IMR-90 (cell line): Measurements from ENCODE around the gene LIMS2. TPM values are rescaled to one million over a fixed set of nuclear protein-coding genes. Genes with fewer than 3 reads are reported as not detected.

ENCODE experiments used
- ATAC-seq: fragments of 200-7000 bp; cut with Tn5 transposase; 2 replicates; pipeline ENCODE4 v1.9.1; 2020; ENCODE audit warnings: low read depth, mild to moderate bottlenecking, moderate library complexity
- BruUV-seq: library from RNA; stranded (reverse); fragments of 400-500 nt; replicated peaks from 2 replicates; lab custom pipeline; 2021; lab: Mats Ljungman, UMichigan
- CTCF ChIA-PET: fragments of 300-600 bp; formaldehyde crosslinking; extraction: SDS; loops from one replicate; lab custom pipeline; 2021; ENCODE audit warnings: antibody characterized with exemption; lab: Yijun Ruan, JAX
- POLR2A ChIA-PET: fragments of 300-600 bp; sonication (Branson Sonifier 250); formaldehyde crosslinking; loops from one replicate; lab custom pipeline; 2022; ENCODE audit warnings: antibody characterized with exemption; ENCODE audit not compliant: unreplicated experiment; lab: Charles Lee
- DNase-seq: peaks from one replicate; pipeline ENCODE4 v3.0.0; 2013
- H2AFZ ChIP-seq: replicated peaks from 2 replicates; pipeline ENCODE3; 2013; ENCODE audit warnings: low read length, mild to moderate bottlenecking; ENCODE audit not compliant: poor library complexity
- H2AK5ac ChIP-seq: 2 replicates; pipeline ENCODE4 v1.6.1; 2013; ENCODE audit warnings: low read depth, low read length, inconsistent platforms
- H2AK9ac ChIP-seq: replicated peaks from 2 replicates; pipeline ENCODE3; 2013; ENCODE audit warnings: mild to moderate bottlenecking, low read depth, low read length, moderate library complexity; ENCODE audit not compliant: poor library complexity
- H2BK120ac ChIP-seq: 2 replicates; pipeline ENCODE4 v1.6.1; 2013; ENCODE audit warnings: low read depth, low read length, inconsistent platforms
- H2BK15ac ChIP-seq: 3 replicates; pipeline ENCODE4 v1.6.1; 2013; ENCODE audit warnings: low read depth, low read length, inconsistent platforms
- H2BK20ac ChIP-seq: 2 replicates; pipeline ENCODE4 v1.6.1; 2013; ENCODE audit warnings: low read depth, mild to moderate bottlenecking, inconsistent platforms, low read length, moderate library complexity
- H2BK5ac ChIP-seq: 2 replicates; pipeline ENCODE4 v1.6.1; 2013; ENCODE audit warnings: mild to moderate bottlenecking, low read depth, low read length, inconsistent platforms; ENCODE audit not compliant: poor library complexity, severe bottlenecking
- H3K14ac ChIP-seq: replicated peaks from 2 replicates; pipeline ENCODE4 v1.6.1; 2013; ENCODE audit warnings: low read depth, low read length, inconsistent platforms
- H3K18ac ChIP-seq: 2 replicates; pipeline ENCODE4 v1.6.1; 2013; ENCODE audit warnings: low read depth, low read length, control low read depth
- H3K23ac ChIP-seq: 2 replicates; pipeline ENCODE4 v1.6.1; 2013; ENCODE audit warnings: low read depth, low read length, inconsistent platforms
- H3K27ac ChIP-seq: 2 replicates; pipeline ENCODE4 v1.5.1; 2013; ENCODE audit warnings: mild to moderate bottlenecking, control low read depth, low read length; ENCODE audit not compliant: insufficient read depth
- H3K27me3 ChIP-seq: 2 replicates; pipeline ENCODE4 v1.6.1; 2013; ENCODE audit warnings: low read length; ENCODE audit not compliant: control insufficient read depth, insufficient read depth
- H3K36me3 ChIP-seq: 2 replicates; pipeline ENCODE4 v1.6.1; 2013; ENCODE audit warnings: low read length, mixed read lengths; ENCODE audit not compliant: control insufficient read depth, insufficient read depth
- H3K4ac ChIP-seq: 2 replicates; pipeline ENCODE4 v1.6.1; 2013; ENCODE audit warnings: low read depth, low read length, inconsistent platforms
- H3K4me1 ChIP-seq: 2 replicates; pipeline ENCODE4 v1.6.1; 2013; ENCODE audit warnings: low read length, mixed read lengths; ENCODE audit not compliant: control insufficient read depth, insufficient read depth
- H3K4me2 ChIP-seq: 2 replicates; pipeline ENCODE4 v1.6.1; 2013; ENCODE audit warnings: low read depth, mild to moderate bottlenecking, control low read depth, low read length, moderate library complexity
- H3K4me3 ChIP-seq: 2 replicates; pipeline ENCODE4 v1.5.1; 2013; ENCODE audit warnings: low read depth, mild to moderate bottlenecking, control low read depth, low read length, moderate library complexity; ENCODE audit not compliant: insufficient read depth
- H3K56ac ChIP-seq: 2 replicates; pipeline ENCODE4 v1.6.1; 2013; ENCODE audit warnings: low read length, inconsistent platforms; ENCODE audit not compliant: insufficient read depth; ENCODE audit errors: extremely low read depth
- H3K79me1 ChIP-seq, 2 experiments: 2 replicates each; pipeline ENCODE4 v1.6.1; 2013; ENCODE audit warnings: low read length in 2 of 2, inconsistent platforms in 1 of 2, low read depth in 1 of 2
- H3K9ac ChIP-seq: 2 replicates; pipeline ENCODE4 v1.6.1; 2013; ENCODE audit warnings: low read depth, low read length, control low read depth
- H3K9me1 ChIP-seq: 2 replicates; pipeline ENCODE4 v1.6.1; 2013; ENCODE audit warnings: low read length, inconsistent platforms; ENCODE audit not compliant: insufficient read depth
- H3K9me3 ChIP-seq: 2 replicates; pipeline ENCODE4 v1.6.1; 2013; ENCODE audit warnings: low read length; ENCODE audit not compliant: control insufficient read depth, insufficient read depth
- H4K20me1 ChIP-seq: 2 replicates; pipeline ENCODE4 v1.6.1; 2013; ENCODE audit warnings: low read length, inconsistent platforms; ENCODE audit not compliant: insufficient read depth
- H4K5ac ChIP-seq: 2 replicates; pipeline ENCODE4 v1.6.1; 2013; ENCODE audit warnings: mild to moderate bottlenecking, low read depth, low read length, control low read depth
- H4K8ac ChIP-seq, 2 experiments: 2 replicates each; pipeline ENCODE4 v1.6.1; 2013; ENCODE audit warnings: low read depth in 2 of 2, low read length in 2 of 2, control low read depth in 1 of 2, inconsistent platforms in 1 of 2
- H4K91ac ChIP-seq: 2 replicates; pipeline ENCODE4 v1.6.1; 2013; ENCODE audit warnings: low read depth, low read length, inconsistent platforms; ENCODE audit not compliant: insufficient read depth
- BHLHE40 ChIP-seq: fragments of 150-350 bp; IDR thresholded peaks from 2 replicates; pipeline ENCODE4 v1.6.1; 2016; ENCODE audit warnings: mild to moderate bottlenecking, low read depth, low read length
- CEBPB ChIP-seq: IDR thresholded peaks from 2 replicates; pipeline ENCODE4 v1.6.1; 2012; ENCODE audit warnings: low read depth, low read length, improper control_type of control experiment
- CHD1 ChIP-seq: IDR thresholded peaks from 2 replicates; pipeline ENCODE4 v1.6.1; 2012; ENCODE audit warnings: low read depth, low read length, improper control_type of control experiment
- CTCF ChIP-seq: conservative IDR thresholded peaks from 2 replicates; pipeline ENCODE4 v1.5.1; 2012; ENCODE audit warnings: mild to moderate bottlenecking, low read depth, low read length, improper control_type of control experiment
- ELK1 ChIP-seq: fragments of 150-350 bp; IDR thresholded peaks from 2 replicates; pipeline ENCODE4 v1.6.1; 2016; ENCODE audit warnings: low read depth, mild to moderate bottlenecking, low read length, moderate library complexity, borderline replicate concordance
- FOS ChIP-seq: fragments of 150-350 bp; IDR thresholded peaks from 2 replicates; pipeline ENCODE4 v1.6.1; 2016; ENCODE audit warnings: low read depth, low read length
- MAFK ChIP-seq: IDR thresholded peaks from 2 replicates; pipeline ENCODE4 v1.6.1; 2012; ENCODE audit warnings: low read depth, low read length, improper control_type of control experiment
- MAZ ChIP-seq: IDR thresholded peaks from 2 replicates; pipeline ENCODE4 v1.6.1; 2012; ENCODE audit warnings: low read depth, mild to moderate bottlenecking, low read length, improper control_type of control experiment, moderate library complexity, borderline replicate concordance
- MXI1 ChIP-seq: IDR thresholded peaks from 2 replicates; pipeline ENCODE4 v1.6.1; 2012; ENCODE audit warnings: low read depth, mild to moderate bottlenecking, low read length, moderate library complexity, borderline replicate concordance
- NFE2L2 ChIP-seq: fragments of 150-350 bp; IDR thresholded peaks from 2 replicates; pipeline ENCODE4 v1.6.1; 2016; ENCODE audit warnings: low read depth, mild to moderate bottlenecking, low read length
- POLR2A ChIP-seq: IDR thresholded peaks from 2 replicates; pipeline ENCODE4 v1.6.1; 2012; ENCODE audit warnings: mild to moderate bottlenecking, low read depth, low read length
- RAD21 ChIP-seq: IDR thresholded peaks from 2 replicates; pipeline ENCODE4 v1.6.1; 2012; ENCODE audit warnings: low read length, improper control_type of control experiment
- RCOR1 ChIP-seq: IDR thresholded peaks from 2 replicates; pipeline ENCODE4 v1.6.1; 2012; ENCODE audit warnings: mild to moderate bottlenecking, low read length, improper control_type of control experiment; ENCODE audit not compliant: insufficient replicate concordance
- RFX5 ChIP-seq: IDR thresholded peaks from 2 replicates; pipeline ENCODE4 v1.8.0; 2012; ENCODE audit warnings: low read depth, mild to moderate bottlenecking, low read length, moderate library complexity
- SMC3 ChIP-seq: fragments of 150-350 bp; IDR thresholded peaks from 2 replicates; pipeline ENCODE4 v1.6.1; 2016; ENCODE audit warnings: low read depth, mild to moderate bottlenecking, antibody characterized with exemption, low read length, moderate library complexity
- USF2 ChIP-seq: fragments of 150-350 bp; IDR thresholded peaks from 2 replicates; pipeline ENCODE4 v1.6.1; 2017; ENCODE audit warnings: mild to moderate bottlenecking, antibody characterized with exemption, low read length, low read depth
- WGBS, 2 experiments: methylation state at CpG; one replicate each; pipeline versions ENCODE4 v1.1.5 to v1.1.7; 2013; ENCODE audit warnings: missing lambda C conversion rate in 2 of 2; ENCODE audit not compliant: insufficient read length in 1 of 2; ENCODE audit errors: extremely low coverage in 2 of 2; 5-methylcytosine and 5-hydroxymethylcytosine counted together
- dilution Hi-C: fragments of 300-500 bp; cut with HindIII; formaldehyde crosslinking; loops from one replicate; pipeline ENCODE4 v1.14.3; 2018; ENCODE audit warnings: low sequenced_read_pairs; ENCODE audit not compliant: unreplicated experiment
- in situ Hi-C: fragments of 300-500 bp; cut with MboI; formaldehyde crosslinking; loops from 3 replicates; pipeline ENCODE4 v1.14.3; 2019; ENCODE audit warnings: low sequenced_read_pairs, inconsistent platforms, mixed read lengths
- intact Hi-C: fragments of 100-400 bp; cut with micrococcal nuclease; formaldehyde crosslinking; loops from 2 replicates; pipeline ENCODE4 v1.10.0; 2022
- polyA plus RNA-seq, 3 experiments: library from polyadenylated mRNA; depleted of rRNA; stranded (reverse); fragments of >200 nt; gene quantifications; 2 replicates each; pipeline ENCODE4 v1.2.3, GENCODE V29; 2012; ENCODE audit warnings: low replicate concordance in 1 of 3
- total RNA-seq: library from RNA; depleted of rRNA; stranded (reverse); fragments of >200 nt; gene quantifications from 2 replicates; pipeline ENCODE4 v1.2.3, GENCODE V29; 2012

The LIMS2 gene
- total and polyA plus RNA-seq, 2 of the 4 experiments (the other 2 are of a cell fraction), result 1.3 to 18.8 TPM

GRCh38 chr2:127665267-127665893 is 9.9 kb downstream of the LIMS2 start:
- dilution Hi-C loops (no loop called here), in situ Hi-C loops (no loop called here), intact Hi-C loops (no loop called here)
- Histone ChIP-seq H3K4me2 (no peak overlapping the region), H2BK120ac (no peak overlapping the region), H3K18ac (no peak overlapping the region), H3K79me1 (peaks cover 19 to 67% of the 10 kb centered on the region in 2 experiments), H3K14ac (no peak overlapping the region), H3K27ac (no peak overlapping the region), H2AK5ac (no peak overlapping the region), H3K9me1 (peaks cover 18% of the 10 kb centered on the region), H3K4me1 (peaks cover 14% of the 10 kb centered on the region), H2BK15ac (no peak overlapping the region), H2BK5ac (no peak overlapping the region), H2AFZ (no peak overlapping the region), H3K56ac (no peak overlapping the region), H4K8ac (no peak overlapping the region), H2AK9ac (no peak overlapping the region), H3K23ac (no peak overlapping the region; the same call in 1 of the 2 replicates), H4K5ac (no peak overlapping the region), H3K36me3 (peaks cover 4% of the 10 kb centered on the region; the same call in 1 of the 2 replicates), H3K9me3 (no peaks in the 10 kb centered on the region), H3K4ac (no peak overlapping the region), H3K4me3 (no peak overlapping the region), H4K20me1 (peaks cover 67% of the 10 kb centered on the region), H4K91ac (no peak overlapping the region), H2BK20ac (no peak overlapping the region), H3K9ac (no peak overlapping the region), H3K27me3 (no peaks in the 10 kb centered on the region)
- no CpG with 5 or more reads among the region's 8 CpGs for WGBS, 2 experiments
- BruUV-seq, result no TSS peak
- TF ChIP-seq MXI1 (no peak), RFX5 (no peak), FOS (no peak), ELK1 (no peak), BHLHE40 (no peak), NFE2L2 (no peak), POLR2A (no peak), MAFK (no peak), RCOR1 (no peak), RAD21 (no peak), CHD1 (no peak), CEBPB (no peak), MAZ (no peak), USF2 (no peak), SMC3 (no peak), CTCF (no peak)
- ChIA-PET CTCF (no interaction called here), POLR2A (no interaction called here)
- DNase-seq (no peak), ATAC-seq (no peak)
